Right cardiac atrium (tissue), 5 donors: Measurements from ENCODE around the gene CNIH2. TPM values are rescaled to one million over a fixed set of nuclear protein-coding genes. Genes with fewer than 3 reads are reported as not detected.

Experiments
- ATAC-seq, 2 donors: fragments of 200-7000 bp; cut with Tn5 transposase; one replicate each; pipeline versions ENCODE4 v1.8.0 to v1.9.1; 2020; ENCODE audit warnings: moderate library complexity in 2 of 2, mild to moderate bottlenecking in 1 of 2
- DNase-seq, 3 donors: peaks; one replicate each; pipeline ENCODE4 v3.0.0-alpha.2; 2020
- H3K27ac ChIP-seq: one replicate; pipeline ENCODE4 v1.5.1; 2013; ENCODE audit warnings: mild to moderate bottlenecking, low read length, control low read depth, moderate library complexity
- H3K27me3 ChIP-seq: one replicate; pipeline ENCODE4 v1.6.1; 2013; ENCODE audit not compliant: control insufficient read depth, insufficient read depth
- H3K4me1 ChIP-seq: one replicate; pipeline ENCODE4 v1.6.1; 2013; ENCODE audit warnings: low read length; ENCODE audit not compliant: control insufficient read depth, insufficient read depth
- H3K4me3 ChIP-seq: one replicate; pipeline ENCODE4 v1.5.1; 2013; ENCODE audit warnings: low read length, control low read depth
- H3K9me3 ChIP-seq: one replicate; pipeline ENCODE4 v1.6.1; 2013; ENCODE audit warnings: low read length; ENCODE audit not compliant: control insufficient read depth
- WGBS: extraction: QIAGEN DNeasy Blood & Tissue Kit; methylation state at CpG from one replicate; pipeline ENCODE4 v1.1.7; 2013; 5-methylcytosine and 5-hydroxymethylcytosine counted together
- intact Hi-C, 4 donors: fragments of 100-400 bp; cut with DNase I; formaldehyde crosslinking; loops; one replicate each; pipeline versions ENCODE4 v1.11.0 to v1.14.0; 2022 to 2023
- polyA plus RNA-seq: library from polyadenylated mRNA; stranded (reverse); fragments of 200-250 nt; gene quantifications from one replicate; pipeline ENCODE4 v1.2.3, GENCODE V29; 2013
- total RNA-seq, 4 donors: library from RNA; stranded (reverse); fragmentation: NEBNext Ultra II Directional; extraction: Animal tissue kit (Norgen Biotek cat#: 25700); gene quantifications; one replicate each; pipeline ENCODE4 v1.2.1, GENCODE V29; 2021
- donor health status: healthy with polysubstance abuse.
- donor health status: DM: no; HTN: yes; CAD: no.
- donor health status: DM: no; HTN: no; CAD: no.
- donor health status: DM: no; HTN: yes; CAD: no; lungs with severe emphysema.
- donor health status: DM: yes; HTN: yes; CAD: no.

CNIH2 gene
- total and polyA plus RNA-seq, 5 donors: 0.23 to 0.47 (median 0.25) TPM; not detected in 2

DNA sequence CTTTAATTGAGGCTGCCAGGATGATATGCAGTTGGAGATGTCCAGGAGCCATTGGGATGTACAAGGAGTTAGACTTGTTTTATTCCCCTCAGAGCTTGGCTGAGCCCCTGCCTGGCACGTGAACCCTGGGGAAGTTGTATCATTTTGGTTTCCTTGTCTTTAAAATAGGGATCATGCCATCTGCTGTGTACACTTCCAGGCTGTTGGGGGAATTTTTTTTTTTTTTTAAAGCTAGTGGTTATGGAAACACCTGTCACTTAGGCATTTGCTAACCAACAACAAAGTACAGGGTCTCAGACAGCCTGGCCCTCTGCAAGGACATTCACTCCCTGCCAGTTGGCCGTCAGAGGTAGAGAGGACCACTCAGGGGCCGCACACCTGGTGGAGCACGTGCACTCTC, 18.0 kb upstream of the CNIH2 start:
- DNase-seq: peak in 1 of 3 donors; percentile 30
- Histone ChIP-seq H3K4me1 (peaks cover 6% of the 10 kb centered on the region), H3K4me3 (no peak overlapping the region), H3K27ac (no peak overlapping the region), H3K9me3 (no peaks in the 10 kb centered on the region), H3K27me3 (no peaks in the 10 kb centered on the region)
- WGBS: 94% methylated on average over 4 of the region's 4 CpGs
- no peak for ATAC-seq
- intact Hi-C loops: no loop called here

DNA sequence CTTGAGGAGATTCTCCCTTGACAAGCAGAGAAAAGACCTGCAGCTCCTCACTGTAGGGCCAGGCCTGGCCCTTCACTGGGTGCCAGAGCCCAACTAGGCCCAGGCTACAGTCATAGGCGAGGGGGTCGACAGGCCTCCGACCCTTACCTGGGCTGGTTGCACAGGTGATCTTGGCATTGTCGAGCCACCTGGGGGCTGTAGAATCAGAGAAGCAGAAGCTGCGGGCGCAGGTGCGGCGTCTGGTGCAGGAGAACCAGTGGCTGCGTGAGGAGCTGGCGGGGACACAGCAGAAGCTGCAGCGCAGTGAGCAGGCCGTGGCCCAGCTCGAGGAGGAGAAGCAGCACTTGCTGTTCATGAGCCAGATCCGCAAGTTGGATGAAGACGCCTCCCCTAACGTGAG, 16.4 kb upstream of the CNIH2 start:
- Histone ChIP-seq H3K27ac (no peak overlapping the region), H3K9me3 (no peaks in the 10 kb centered on the region), H3K4me1 (peaks cover 6% of the 10 kb centered on the region), H3K4me3 (no peak overlapping the region), H3K27me3 (no peaks in the 10 kb centered on the region)
- DNase-seq (peak in 2 of 3 donors; percentile 46 to 63), ATAC-seq (no peak)
- 93% methylated on average over 16 of the region's 16 CpGs for WGBS
- intact Hi-C loops: no loop called here

DNA sequence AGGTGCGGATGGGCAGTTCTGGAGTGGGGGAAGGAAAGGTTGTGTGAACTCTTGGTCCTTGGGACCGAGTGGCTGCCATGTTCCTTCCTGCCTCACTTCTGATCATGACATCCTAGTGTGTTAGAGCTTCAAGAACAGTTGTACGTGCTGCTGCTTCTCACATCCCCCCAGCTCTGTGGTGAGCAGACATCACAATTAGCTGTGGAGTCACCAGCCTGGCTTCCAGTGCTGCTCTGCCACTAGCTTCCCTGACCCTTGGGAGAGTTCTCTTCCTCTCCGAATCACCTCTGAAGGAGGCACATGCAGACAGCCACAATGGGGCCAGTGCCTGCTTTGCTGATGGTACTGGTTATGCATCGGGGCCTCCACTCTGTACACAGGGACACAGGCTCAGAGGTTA, 15.8 kb upstream of the CNIH2 start:
- peaks cover 5% of the 10 kb centered on the region for H3K4me1 ChIP-seq
- no peaks in the 10 kb centered on the region for H3K27me3 ChIP-seq
- H3K9me3 ChIP-seq: no peaks in the 10 kb centered on the region
- DNase-seq (no peak), ATAC-seq (no peak)
- intact Hi-C loops: no loop called here
- no peak overlapping the region for H3K4me3 ChIP-seq
- WGBS: 88% methylated on average over 5 of the region's 5 CpGs
- no peak overlapping the region for H3K27ac ChIP-seq

DNA sequence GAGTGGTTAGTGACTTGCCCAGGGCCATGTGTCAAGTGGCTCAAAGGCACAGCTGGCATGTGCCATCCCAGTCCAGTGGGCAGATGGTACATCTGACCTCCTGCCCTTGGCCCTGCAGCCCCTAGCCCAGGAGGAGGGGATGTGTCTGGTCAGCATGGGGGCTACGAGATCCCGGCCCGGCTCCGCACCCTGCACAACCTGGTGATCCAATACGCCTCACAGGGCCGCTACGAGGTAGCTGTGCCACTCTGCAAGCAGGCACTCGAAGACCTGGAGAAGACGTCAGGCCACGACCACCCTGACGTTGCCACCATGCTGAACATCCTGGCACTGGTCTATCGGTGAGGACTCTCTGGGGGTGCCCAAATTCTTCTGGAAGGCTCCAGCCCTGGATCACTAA, 15.3 kb upstream of the CNIH2 start:
- intact Hi-C loops: no loop called here
- Histone ChIP-seq H3K27ac (no peak overlapping the region), H3K9me3 (no peaks in the 10 kb centered on the region), H3K4me3 (no peak overlapping the region), H3K4me1 (peaks cover 5% of the 10 kb centered on the region), H3K27me3 (no peaks in the 10 kb centered on the region)
- ATAC-seq: no peak
- peak in 1 of 3 donors; percentile 47 for DNase-seq
- WGBS: 94% methylated on average over 12 of the region's 12 CpGs

DNA sequence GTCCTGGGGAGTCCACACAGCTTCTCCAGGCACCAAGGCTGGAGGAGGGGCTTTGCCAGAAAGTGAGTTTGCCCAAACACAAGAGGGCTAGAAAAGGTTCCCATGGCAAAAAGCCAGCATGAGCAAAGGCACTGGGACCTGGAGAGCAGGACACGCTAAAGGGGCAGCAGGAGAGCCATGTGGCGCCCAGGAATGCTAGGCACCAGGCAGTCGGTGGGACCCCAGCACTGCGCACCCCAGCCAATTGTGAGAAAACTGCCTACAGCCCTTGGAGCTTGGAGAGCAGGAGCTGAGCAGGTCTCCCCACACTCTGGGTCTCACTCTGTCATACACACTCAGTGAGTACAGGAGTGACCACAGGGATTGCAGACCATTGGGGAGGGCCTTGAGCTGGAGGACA, 14.7 kb upstream of the CNIH2 start:
- no peaks in the 10 kb centered on the region for H3K9me3 ChIP-seq
- ATAC-seq (no peak), DNase-seq (peak in 1 of 3 donors; percentile 43)
- no peaks in the 10 kb centered on the region for H3K27me3 ChIP-seq
- intact Hi-C loops: no loop called here
- H3K4me1 ChIP-seq: peaks cover 5% of the 10 kb centered on the region
- H3K27ac ChIP-seq: no peak overlapping the region
- WGBS: 93% methylated on average over 4 of the region's 4 CpGs
- no peak overlapping the region for H3K4me3 ChIP-seq

DNA sequence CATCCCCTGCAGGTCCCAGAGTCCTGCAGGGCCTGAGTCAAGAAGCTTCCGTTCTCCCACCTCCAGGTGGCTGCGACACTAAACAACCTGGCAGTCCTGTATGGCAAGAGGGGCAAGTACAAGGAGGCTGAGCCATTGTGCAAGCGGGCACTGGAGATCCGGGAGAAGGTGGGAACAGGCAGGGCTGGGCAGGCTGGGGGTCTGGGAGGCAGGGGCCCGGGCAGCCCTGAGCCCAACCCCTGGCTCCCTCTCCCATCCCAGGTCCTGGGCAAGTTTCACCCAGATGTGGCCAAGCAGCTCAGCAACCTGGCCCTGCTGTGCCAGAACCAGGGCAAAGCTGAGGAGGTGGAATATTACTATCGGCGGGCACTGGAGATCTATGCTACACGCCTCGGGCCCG, 14.2 kb upstream of the CNIH2 start:
- no peak overlapping the region for H3K4me3 ChIP-seq
- DNase-seq (no peak), ATAC-seq (no peak)
- peaks cover 5% of the 10 kb centered on the region for H3K4me1 ChIP-seq
- H3K27me3 ChIP-seq: no peaks in the 10 kb centered on the region
- intact Hi-C loops: no loop called here
- 95% methylated on average over 10 of the region's 10 CpGs for WGBS
- no peaks in the 10 kb centered on the region for H3K9me3 ChIP-seq
- H3K27ac ChIP-seq: no peak overlapping the region

DNA sequence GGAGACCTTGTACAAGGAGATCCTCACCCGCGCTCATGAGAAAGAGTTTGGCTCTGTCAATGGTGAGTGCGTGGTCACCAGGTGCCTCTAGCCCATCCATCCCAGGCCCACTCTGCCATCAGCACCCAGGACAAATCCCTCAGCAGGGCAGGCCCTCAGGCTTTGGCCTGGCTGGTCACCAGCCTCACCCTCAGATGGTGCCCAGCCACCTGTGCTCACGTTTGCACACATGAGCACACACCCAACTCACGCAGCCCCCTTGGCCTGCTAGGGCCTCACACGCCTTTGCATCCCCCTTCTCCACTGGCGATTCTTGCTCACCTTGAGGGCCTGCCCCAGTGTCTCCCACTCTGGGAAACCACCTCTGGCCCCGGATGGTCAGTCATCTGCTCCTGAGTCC, 13.6 kb upstream of the CNIH2 start:
- DNase-seq: no peak
- no peak overlapping the region for H3K27ac ChIP-seq
- H3K4me1 ChIP-seq: peaks cover 5% of the 10 kb centered on the region
- H3K9me3 ChIP-seq: no peaks in the 10 kb centered on the region
- H3K4me3 ChIP-seq: no peak overlapping the region
- no peak for ATAC-seq
- H3K27me3 ChIP-seq: no peaks in the 10 kb centered on the region
- WGBS: 92% methylated on average over 8 of the region's 8 CpGs
- intact Hi-C loops: no loop called here

DNA sequence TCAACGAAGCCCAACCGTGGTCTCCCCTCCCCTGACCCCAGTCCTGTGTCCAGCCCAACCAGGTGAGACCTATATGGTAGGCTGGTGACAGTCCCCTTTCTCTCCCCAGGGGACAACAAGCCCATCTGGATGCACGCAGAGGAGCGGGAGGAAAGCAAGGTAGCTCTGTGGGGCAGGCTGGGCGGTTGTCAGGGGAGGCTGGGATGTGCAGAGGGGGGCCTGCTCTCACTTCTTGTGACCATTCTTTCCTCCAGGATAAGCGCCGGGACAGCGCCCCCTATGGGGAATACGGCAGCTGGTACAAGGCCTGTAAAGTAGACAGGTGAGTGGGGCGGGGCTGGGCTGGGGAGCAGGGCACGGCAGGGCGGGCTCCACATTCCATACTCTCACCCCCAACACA, 13.1 kb upstream of the CNIH2 start:
- Histone ChIP-seq H3K4me1 (peaks cover 5% of the 10 kb centered on the region), H3K27me3 (no peaks in the 10 kb centered on the region), H3K27ac (no peak overlapping the region), H3K4me3 (no peak overlapping the region), H3K9me3 (no peaks in the 10 kb centered on the region)
- DNase-seq: no peak
- intact Hi-C loops: no loop called here
- 71% methylated on average over 12 of the region's 12 CpGs for WGBS
- ATAC-seq: no peak

DNA sequence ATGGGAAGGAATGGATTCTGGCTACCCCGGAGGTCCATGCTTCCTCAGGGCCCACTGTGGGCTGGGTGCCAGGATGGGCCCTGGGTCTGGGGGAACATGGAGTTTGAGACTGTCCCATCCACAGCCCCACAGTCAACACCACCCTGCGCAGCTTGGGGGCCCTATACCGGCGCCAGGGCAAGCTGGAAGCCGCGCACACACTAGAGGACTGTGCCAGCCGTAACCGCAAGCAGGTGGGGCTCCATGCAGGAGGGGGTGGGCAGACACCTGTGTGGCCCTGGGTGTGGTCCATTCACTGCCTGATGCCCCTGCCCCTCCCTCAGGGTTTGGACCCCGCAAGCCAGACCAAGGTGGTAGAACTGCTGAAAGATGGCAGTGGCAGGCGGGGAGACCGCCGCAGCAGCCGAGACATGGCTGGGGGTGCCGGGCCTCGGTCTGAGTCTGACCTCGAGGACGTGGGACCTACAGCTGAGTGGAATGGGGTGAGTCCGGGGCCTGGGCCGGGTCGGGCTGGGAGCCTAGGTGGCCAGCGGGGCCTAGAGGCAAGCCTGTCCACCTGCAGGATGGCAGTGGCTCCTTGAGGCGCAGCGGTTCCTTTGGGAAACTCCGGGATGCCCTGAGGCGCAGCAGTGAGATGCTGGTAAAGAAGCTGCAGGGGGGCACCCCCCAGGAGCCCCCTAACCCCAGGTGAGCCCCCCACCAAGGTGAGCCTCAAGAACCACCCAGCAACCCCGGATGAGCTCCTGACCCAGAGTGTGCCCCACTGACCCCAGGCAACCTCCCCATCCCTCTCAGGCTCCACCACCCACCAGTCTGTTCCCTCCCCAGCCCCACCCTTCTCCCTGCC, 12.2 kb upstream of the CNIH2 start:
- H3K4me3 ChIP-seq: no peak overlapping the region
- DNase-seq (peak in 2 of 3 donors; percentile 60 to 66), ATAC-seq (no peak)
- no peaks in the 10 kb centered on the region for H3K9me3 ChIP-seq
- peaks cover 6% of the 10 kb centered on the region for H3K4me1 ChIP-seq
- intact Hi-C loops: no loop called here
- H3K27me3 ChIP-seq: no peaks in the 10 kb centered on the region
- 94% methylated on average over 26 of the region's 26 CpGs for WGBS
- H3K27ac ChIP-seq: no peak overlapping the region

- DNase-seq (peak in 2 of 3 donors; percentile 70 to 72), ATAC-seq (no peak)
- peak overlapping the region; percentile 45 for H3K27ac ChIP-seq
- H3K4me1 ChIP-seq: peaks cover 6% of the 10 kb centered on the region
- no peak overlapping the region for H3K4me3 ChIP-seq
- H3K9me3 ChIP-seq: no peaks in the 10 kb centered on the region
- 81% methylated on average over 20 of the region's 20 CpGs for WGBS
- intact Hi-C loops: no loop called here
- H3K27me3 ChIP-seq: no peaks in the 10 kb centered on the region
These were observed 11.5 kb upstream of the CNIH2 start for GRCh38 chr11:66266378-66267038.

GRCh38 chr11:66267039-66267378, 11.0 kb upstream of the CNIH2 start:
- ATAC-seq (peak in 1 of 2 donors; percentile 0), DNase-seq (no peak)
- Histone ChIP-seq H3K9me3 (no peaks in the 10 kb centered on the region), H3K4me1 (peaks cover 6% of the 10 kb centered on the region), H3K4me3 (peak overlapping the region; percentile 59), H3K27ac (peak overlapping the region; percentile 69), H3K27me3 (no peaks in the 10 kb centered on the region)
- WGBS: 10% methylated on average over 13 of the region's 13 CpGs
- intact Hi-C loops: no loop called here
